Measurements from ENCODE around the gene MSI2. TPM values are rescaled to one million over a fixed set of nuclear protein-coding genes. Genes with fewer than 3 reads are reported as not detected.

Gene MSI2
- total RNA-seq, 4 donors from 2014 or later, result 27.3 to 50.4 (median 36.8) TPM

DNA sequence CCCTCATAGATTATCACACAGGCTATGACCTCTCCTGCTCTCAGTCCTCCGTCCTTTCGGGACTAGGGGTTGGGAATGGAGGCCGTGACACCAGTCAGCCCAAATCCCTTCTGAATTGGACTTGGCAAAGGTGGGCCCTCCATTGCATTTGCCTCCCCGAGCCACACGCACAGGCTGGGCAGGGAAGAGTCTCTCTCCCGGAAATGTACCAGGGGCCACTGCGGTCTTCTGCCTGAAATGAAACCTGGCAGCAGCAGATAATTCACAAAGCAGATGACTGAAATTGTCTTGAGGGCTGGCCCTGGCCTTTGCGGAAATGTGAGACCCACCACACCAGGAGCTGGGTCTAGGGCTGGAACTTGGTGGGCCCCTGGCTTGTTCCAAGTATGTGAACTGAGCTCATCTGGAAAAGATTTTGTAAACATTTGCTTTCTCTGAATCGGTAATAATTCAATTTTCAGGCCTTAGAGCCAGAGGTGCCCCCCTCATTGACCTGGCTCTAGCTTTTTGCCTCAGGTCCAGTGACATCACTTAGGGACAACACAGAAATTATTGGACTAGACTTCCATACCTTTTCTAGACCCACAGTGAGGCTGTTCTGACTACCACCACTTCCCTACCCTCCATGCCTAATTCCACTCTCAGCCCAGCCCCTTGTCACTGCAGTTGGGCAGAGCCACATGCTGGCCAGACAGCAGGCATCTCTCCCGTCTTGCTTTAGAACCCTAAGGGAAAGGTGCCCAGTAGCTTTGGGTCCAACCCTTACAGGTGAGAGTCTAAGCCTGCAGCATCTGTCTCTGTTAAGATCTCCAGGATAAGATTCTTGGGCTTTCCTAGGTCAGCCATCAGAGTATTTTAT lies 413.6 kb downstream of the MSI2 start:
- ATAC-seq, result no peak
- peak overlapping the region in 1 of 4 donors; percentile 15 for H3K27ac ChIP-seq
- H3K27me3 ChIP-seq, result no peaks in the 10 kb centered on the region
- TF ChIP-seq POLR2A (IDR thresholded peaks at IDR 0.05), result no peak
- TF ChIP-seq, protein P1, sequence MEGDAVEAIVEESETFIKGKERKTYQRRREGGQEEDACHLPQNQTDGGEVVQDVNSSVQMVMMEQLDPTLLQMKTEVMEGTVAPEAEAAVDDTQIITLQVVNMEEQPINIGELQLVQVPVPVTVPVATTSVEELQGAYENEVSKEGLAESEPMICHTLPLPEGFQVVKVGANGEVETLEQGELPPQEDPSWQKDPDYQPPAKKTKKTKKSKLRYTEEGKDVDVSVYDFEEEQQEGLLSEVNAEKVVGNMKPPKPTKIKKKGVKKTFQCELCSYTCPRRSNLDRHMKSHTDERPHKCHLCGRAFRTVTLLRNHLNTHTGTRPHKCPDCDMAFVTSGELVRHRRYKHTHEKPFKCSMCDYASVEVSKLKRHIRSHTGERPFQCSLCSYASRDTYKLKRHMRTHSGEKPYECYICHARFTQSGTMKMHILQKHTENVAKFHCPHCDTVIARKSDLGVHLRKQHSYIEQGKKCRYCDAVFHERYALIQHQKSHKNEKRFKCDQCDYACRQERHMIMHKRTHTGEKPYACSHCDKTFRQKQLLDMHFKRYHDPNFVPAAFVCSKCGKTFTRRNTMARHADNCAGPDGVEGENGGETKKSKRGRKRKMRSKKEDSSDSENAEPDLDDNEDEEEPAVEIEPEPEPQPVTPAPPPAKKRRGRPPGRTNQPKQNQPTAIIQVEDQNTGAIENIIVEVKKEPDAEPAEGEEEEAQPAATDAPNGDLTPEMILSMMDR (IDR thresholded peaks at IDR 0.05), result no peak
- TF ChIP-seq POLR2AphosphoS5 (IDR thresholded peaks at IDR 0.05), result no peak
- TF ChIP-seq EP300 (IDR thresholded peaks at IDR 0.05), result no peak
- WGBS, 2 donors (ENCODE audit: low coverage in 1 of 2), result 78 to 85% methylated on average over 2 to 8 of the region's 10 CpGs
- H3K9me3 ChIP-seq, result no peaks in the 10 kb centered on the region
- H3K4me1 ChIP-seq, result peaks cover 0 to 46% (median 0%) of the 10 kb centered on the region in 3 donors
- no peak overlapping the region for H3K4me3 ChIP-seq
- H3K36me3 ChIP-seq, result peaks cover 0 to 1% of the 10 kb centered on the region in 2 donors

DNA sequence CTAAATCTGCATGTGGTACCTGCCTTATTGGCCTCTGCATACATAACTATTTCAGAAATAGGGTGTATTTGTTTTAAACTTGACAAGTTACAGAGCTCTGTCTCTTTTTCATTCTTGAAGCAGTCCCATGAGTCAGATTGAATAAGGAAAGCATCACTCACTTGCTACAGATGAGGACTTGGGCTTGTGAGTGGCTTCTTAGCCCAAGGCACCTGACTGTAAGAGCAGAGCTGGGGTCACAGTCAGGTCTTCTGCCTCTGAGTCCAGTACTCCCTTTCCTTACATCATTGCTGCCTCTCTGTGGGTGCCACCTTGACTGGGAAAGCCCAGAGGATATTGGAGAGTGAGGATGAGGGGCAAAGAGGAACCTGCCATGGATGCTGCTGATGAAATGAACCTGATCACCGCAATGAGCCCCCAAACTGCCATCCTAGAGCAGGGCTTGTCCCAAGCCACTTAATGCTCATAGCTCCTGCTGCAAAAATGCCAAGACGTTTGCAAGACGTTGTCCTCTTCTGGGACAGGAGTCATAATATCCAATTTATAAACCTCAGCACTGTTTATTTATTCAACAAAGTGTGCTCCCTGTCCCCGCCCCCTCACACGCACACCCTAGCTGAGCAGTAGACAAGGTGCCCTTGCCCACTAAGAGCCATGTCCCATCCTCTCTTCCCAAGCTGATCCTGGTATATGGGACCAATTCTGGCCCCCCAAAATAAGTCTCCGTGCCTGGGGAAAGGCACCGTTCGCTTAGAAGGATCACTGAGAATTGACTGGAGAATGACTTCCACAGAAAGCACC lies 414.6 kb downstream of the MSI2 start:
- Histone ChIP-seq H3K4me1 (peaks cover 0 to 36% (median 0%) of the 10 kb centered on the region in 3 donors), H3K27me3 (no peaks in the 10 kb centered on the region), H3K4me3 (no peak overlapping the region), H3K27ac (peak overlapping the region in 1 of 4 donors; percentile 0), H3K36me3 (peaks cover 0 to 12% of the 10 kb centered on the region in 2 donors), H3K9me3 (no peaks in the 10 kb centered on the region)
- TF ChIP-seq, protein P1 (IDR thresholded peaks at IDR 0.05), result no peak
- TF ChIP-seq POLR2A (IDR thresholded peaks at IDR 0.05), result no peak
- no peak for TF ChIP-seq EP300 (IDR thresholded peaks at IDR 0.05)
- TF ChIP-seq POLR2AphosphoS5 (IDR thresholded peaks at IDR 0.05), result no peak
- no peak for ATAC-seq
- 63 to 90% methylated on average over 3 to 4 of the region's 8 CpGs for WGBS, 2 donors (ENCODE audit: low coverage in 1 of 2)

DNA sequence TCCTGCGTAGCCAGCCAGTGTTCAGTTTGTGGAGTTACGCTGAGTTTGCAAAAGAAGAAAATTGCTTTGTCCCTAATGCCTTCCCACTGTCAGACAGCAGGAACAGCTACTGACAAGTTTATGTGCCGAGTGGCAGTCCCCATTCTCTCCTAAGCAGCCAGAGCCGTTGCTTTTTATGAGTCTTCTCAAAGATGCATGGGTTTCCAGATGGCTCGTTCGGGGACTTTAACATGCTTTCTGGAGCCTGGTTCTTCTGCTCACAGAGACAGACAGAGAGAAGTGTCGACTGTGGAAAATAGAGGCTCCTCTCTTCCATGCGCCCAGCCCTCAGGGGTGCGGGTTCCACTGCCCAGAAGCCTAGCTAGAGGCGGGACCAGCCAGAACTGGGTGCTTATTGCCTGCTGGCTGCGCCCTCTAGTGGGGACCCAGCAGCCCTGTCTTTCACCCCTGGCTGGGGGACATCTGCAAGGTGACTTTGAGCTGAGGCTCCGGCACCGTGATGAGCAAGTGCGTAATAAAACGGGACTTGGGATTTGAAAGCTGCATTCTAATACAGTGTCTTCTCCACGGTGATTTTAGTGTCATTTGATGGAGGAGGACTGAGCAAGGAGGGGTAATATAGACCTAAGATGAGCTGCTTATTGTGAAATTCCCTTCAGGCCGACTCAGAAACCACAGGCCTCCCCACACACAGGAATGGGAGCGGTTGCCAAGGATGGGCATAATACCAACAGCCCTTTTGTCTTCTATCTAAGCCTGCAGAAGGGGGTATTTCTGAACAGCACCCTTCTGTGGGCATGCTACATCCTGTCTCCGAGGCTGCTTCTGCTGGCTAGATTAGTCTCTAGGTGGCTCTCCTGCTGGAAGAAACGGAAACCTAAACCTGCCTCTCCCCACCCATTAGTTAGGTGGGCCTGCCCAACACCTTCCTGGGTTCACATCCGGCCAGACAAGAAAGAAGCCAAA lies 415.6 kb downstream of the MSI2 start:
- peak; percentile 84 for ATAC-seq
- Histone ChIP-seq H3K27me3 (no peaks in the 10 kb centered on the region), H3K36me3 (peaks cover 0 to 15% of the 10 kb centered on the region in 2 donors), H3K27ac (no peak overlapping the region), H3K4me1 (peaks cover 0 to 26% (median 0%) of the 10 kb centered on the region in 3 donors), H3K9me3 (no peaks in the 10 kb centered on the region), H3K4me3 (no peak overlapping the region)
- WGBS, 2 donors (ENCODE audit: low coverage in 1 of 2), result 21 to 39% methylated on average over 5 to 13 of the region's 21 CpGs
- TF ChIP-seq POLR2AphosphoS5 (IDR thresholded peaks at IDR 0.05), result no peak
- TF ChIP-seq, protein P1 (IDR thresholded peaks at IDR 0.05), result peak in 3 of 4 experiments; percentile 84 to 94 (median 86)

DNA sequence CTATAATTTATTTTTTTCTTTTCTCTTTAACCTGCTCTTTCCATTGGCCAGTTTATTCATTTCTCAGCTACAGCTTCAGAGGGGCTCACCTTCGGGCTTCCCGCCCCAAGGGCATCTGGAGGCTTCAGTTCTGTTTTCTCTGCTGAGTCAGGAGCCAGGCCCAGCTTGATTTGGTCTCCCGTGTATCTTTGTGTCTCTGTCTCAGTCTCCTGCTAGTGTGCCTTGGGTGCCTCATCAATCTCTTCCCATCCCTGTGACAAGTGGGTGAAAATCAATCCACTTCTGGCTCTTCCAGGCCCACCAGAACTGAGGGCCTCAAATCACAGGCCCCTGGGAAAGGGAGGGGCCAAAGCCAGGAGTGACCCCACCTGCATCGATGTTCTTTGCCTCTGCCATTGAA lies 416.6 kb downstream of the MSI2 start:
- H3K27ac ChIP-seq, result no peak overlapping the region
- H3K4me1 ChIP-seq, result peaks cover 0 to 16% (median 0%) of the 10 kb centered on the region in 3 donors
- ATAC-seq, result no peak
- no peaks in the 10 kb centered on the region for H3K9me3 ChIP-seq
- TF ChIP-seq EP300 (IDR thresholded peaks at IDR 0.05), result no peak
- H3K4me3 ChIP-seq, result no peak overlapping the region
- H3K36me3 ChIP-seq, result peaks cover 0 to 15% of the 10 kb centered on the region in 2 donors
- 91 to 95% methylated on average over 3 to 4 of the region's 4 CpGs for WGBS, 2 donors (ENCODE audit: low coverage in 1 of 2)
- no peaks in the 10 kb centered on the region for H3K27me3 ChIP-seq

Measured in gastroesophageal sphincter (tissue), 4 donors.